GM12864 (cell line): ENCODE measurements around the gene SGO2.

ENCODE experiments used
- DNase-seq: peaks from one replicate; pipeline ENCODE4 v3.0.0-alpha.2; 2011; ENCODE audit warnings: low read depth
- H3K4me3 ChIP-seq: 2 replicates; pipeline ENCODE4 v1.5.1; 2011; ENCODE audit warnings: mild to moderate bottlenecking, low read depth, low read length, control low read depth
- TF ChIP-seq, protein P1 (sequence below): IDR thresholded peaks from 2 replicates; pipeline ENCODE4 v1.5.1; 2011; ENCODE audit warnings: low read depth, mild to moderate bottlenecking, moderate library complexity, low read length, control low read depth, inconsistent platforms; ENCODE audit errors: missing control alignments

Gene SGO2

DNA sequence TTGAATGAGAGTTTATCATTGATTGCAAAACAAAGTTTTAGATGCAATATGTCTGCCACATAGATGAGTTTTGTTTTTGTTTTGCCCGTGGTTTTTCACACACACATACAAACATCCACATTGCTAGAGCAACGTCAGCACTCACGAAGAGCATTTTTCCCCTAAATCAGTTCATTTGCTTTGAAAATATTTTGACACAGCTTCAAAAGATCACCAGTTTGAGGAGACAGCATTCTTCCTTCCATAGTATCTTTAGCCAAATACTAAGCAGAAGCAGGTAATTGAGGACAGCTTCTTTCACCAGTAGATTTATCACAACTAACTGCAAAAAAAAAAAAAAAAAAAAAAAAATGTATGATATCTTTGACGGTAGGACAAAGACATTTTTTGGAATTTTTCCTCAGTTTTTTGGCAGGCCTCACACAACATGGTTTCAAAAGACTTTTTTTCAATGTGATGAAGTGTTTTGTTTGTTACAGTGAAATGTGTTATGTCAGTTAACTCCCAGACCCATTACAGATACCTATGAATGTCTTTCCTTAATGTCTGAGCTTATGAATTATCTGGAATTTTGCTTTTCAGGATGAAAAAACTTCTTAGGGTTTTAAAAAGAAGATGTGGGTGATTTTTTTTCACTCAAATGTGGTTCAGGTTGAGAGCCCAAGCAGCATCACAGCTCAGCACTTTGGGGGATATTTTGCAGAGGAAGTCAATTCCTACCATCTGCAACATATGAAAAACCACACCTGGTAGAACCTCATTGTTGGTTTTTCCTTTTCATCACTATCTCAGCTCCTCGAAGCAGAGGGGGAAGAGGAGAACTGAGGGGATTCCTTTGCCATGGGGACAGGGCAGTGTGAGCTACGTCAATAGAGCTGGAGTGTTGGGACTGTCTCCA lies 91.4 kb downstream of the SGO2 start:
- H3K4me3 ChIP-seq, result no peak overlapping the region
- TF ChIP-seq, protein P1, sequence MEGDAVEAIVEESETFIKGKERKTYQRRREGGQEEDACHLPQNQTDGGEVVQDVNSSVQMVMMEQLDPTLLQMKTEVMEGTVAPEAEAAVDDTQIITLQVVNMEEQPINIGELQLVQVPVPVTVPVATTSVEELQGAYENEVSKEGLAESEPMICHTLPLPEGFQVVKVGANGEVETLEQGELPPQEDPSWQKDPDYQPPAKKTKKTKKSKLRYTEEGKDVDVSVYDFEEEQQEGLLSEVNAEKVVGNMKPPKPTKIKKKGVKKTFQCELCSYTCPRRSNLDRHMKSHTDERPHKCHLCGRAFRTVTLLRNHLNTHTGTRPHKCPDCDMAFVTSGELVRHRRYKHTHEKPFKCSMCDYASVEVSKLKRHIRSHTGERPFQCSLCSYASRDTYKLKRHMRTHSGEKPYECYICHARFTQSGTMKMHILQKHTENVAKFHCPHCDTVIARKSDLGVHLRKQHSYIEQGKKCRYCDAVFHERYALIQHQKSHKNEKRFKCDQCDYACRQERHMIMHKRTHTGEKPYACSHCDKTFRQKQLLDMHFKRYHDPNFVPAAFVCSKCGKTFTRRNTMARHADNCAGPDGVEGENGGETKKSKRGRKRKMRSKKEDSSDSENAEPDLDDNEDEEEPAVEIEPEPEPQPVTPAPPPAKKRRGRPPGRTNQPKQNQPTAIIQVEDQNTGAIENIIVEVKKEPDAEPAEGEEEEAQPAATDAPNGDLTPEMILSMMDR, result no peak
- DNase-seq, result no peak

DNA sequence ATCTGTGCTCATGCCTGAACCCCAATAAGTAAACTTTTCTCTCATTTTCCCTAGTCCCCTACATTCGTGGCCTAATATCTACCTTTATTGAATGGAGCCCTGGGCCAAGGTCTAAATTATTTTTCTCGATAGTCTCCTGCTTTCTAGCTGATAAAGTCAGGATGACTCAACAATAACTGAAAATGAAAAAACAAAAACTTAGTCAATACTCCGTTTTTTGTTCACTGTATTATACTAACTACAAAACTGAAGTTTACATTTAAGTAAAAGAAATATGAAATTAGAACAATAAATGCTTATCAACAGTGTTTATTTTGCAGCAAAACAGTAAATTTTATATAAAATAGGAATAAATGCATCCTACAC lies 92.0 kb downstream of the SGO2 start:
- TF ChIP-seq, protein P1, result no peak
- no peak overlapping the region for H3K4me3 ChIP-seq
- DNase-seq, result no peak

DNA sequence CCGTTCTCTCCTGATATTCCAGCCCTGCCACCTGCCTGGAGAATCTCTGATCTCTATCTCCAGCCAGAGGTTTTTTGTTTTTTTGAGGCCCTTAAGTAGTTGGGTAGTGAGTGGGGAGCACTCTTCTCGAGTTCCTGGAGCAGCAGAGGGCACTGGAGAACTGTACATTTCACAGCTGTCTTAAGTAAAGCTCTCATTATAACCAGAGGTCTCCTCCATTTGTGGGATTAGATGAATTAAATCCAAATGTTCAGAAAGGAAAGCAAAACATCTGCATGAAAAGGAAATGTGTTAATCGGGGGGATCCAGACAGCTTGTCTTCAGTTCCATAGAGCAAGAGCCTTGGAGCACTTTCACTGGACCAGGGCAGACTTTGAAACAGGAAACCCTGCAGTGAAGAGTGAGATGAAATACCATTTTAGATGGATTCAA lies 92.6 kb downstream of the SGO2 start:
- no peak overlapping the region for H3K4me3 ChIP-seq
- no peak for DNase-seq
- TF ChIP-seq, protein P1, result no peak

DNA sequence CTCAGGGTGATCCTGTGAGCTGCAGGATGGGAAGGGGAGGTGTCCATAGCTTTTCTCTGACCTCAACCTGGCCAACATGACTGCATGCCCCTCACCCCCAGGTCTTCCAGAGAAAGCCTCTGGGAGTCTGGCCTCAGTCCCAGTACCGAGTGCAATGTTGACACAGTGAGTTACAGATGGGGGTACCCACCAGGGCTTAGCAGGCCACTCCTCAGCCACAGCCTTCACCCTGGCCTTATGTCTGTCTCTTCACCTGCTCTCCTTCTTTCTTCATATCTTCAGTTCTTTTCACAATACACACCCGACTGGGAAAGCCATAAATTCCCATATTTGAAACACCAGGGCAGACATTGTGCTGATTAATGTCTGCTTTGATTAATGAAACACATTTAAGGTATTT lies 93.3 kb downstream of the SGO2 start:
- TF ChIP-seq, protein P1, result no peak
- H3K4me3 ChIP-seq, result no peak overlapping the region
- no peak for DNase-seq

DNA sequence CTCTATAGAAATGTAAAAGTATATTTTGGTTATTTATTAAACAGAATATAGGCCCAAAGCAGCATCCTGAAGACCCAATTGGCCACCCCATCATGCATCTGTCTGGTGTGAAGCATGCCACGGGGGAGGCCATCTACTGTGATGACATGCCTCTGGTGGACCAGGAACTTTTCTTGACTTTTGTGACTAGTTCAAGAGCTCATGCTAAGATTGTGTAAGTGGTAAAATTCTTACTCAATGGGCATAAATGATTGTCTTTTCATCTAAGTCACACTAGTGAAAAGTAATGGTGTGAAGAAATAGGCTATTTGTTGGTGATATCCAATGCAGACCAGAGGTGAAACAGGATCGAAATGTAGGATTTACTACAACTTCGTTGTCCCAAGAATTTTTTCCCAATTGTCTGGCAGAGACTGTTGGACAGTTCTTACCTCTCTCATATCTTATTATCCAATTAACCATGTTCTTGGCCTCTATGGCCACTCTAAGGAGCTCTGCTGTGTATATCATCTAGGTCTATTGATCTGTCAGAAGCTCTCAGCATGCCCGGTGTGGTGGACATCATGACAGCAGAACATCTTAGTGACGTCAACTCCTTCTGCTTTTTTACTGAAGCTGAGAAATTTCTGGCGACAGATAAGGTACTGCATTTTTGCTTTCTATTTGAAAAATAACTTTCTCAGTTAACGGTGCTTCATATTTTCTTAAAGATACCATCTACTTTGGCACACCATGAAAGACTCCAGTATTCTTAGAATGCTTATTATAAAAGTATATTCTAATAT lies 94.8 kb downstream of the SGO2 start:
- no peak for DNase-seq
- H3K4me3 ChIP-seq, result no peak overlapping the region
- TF ChIP-seq, protein P1, result no peak

DNA sequence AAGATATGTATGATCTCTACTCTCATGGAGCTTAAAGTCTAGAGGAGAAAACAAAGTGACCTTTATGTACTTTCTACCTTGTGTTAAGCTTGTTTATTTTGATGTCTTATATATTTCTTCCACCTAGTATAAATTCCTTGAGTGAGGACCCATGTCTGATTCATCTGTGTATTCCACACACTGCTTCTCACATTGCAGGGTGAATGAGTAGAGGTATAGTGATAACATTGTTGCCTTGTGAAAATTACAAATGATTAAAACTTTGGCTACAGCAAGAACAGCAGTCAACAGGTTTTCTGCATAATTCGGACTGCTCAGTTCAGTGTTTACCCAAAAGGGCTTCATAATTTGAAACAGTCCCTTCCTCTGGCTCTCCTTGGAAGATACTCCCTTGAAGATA lies 96.1 kb downstream of the SGO2 start:
- no peak overlapping the region for H3K4me3 ChIP-seq
- TF ChIP-seq, protein P1, result no peak
- no peak for DNase-seq
